GM12892 (cell line): ENCODE results near the gene CCDC102A.

Experiments used
- POLR2A ChIP-seq: IDR thresholded peaks from 2 replicates; pipeline ENCODE4 v1.6.1; 2011; ENCODE audit warnings: low read depth, low read length, control low read depth
- POLR2AphosphoS5 ChIP-seq: IDR thresholded peaks from 2 replicates; pipeline ENCODE4 v1.6.1; 2011; ENCODE audit warnings: low read depth, low read length, control low read depth
- TAF1 ChIP-seq: IDR thresholded peaks from 2 replicates; pipeline ENCODE4 v1.6.1; 2011; ENCODE audit warnings: low read depth, mild to moderate bottlenecking, control low read depth, low read length, borderline replicate concordance

- TF ChIP-seq TAF1 (no peak), POLR2A (no peak), POLR2AphosphoS5 (no peak)
These were observed 6.8 kb downstream of the CCDC102A start for GRCh38 chr16:57529391-57530103.
